ENCODE measurements around the gene SESTD1.

DNA sequence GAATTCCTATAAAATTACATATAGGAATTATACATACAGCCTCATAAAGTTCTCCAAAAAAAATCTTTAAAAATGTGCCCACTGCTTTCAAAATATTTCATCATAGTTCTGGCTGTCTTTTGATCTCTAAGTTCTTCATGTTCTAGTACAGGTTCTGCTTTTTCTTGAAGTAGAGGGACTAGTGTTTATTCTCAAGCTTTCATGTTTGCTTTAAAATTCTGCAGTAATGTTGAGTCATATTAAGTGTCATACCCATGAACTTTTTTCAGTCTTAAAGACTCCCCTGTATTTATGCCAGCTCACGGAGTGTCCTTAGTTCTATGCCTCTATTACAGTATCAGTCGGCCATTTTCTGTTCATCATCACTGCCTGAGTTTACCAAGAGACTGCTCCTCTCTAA, 159.9 kb downstream of the SESTD1 start:
- no peak for TF ChIP-seq POLR2AphosphoS5 (IDR thresholded peaks at IDR 0.05; ENCODE audit: low read depth)
- TF ChIP-seq, protein P1, sequence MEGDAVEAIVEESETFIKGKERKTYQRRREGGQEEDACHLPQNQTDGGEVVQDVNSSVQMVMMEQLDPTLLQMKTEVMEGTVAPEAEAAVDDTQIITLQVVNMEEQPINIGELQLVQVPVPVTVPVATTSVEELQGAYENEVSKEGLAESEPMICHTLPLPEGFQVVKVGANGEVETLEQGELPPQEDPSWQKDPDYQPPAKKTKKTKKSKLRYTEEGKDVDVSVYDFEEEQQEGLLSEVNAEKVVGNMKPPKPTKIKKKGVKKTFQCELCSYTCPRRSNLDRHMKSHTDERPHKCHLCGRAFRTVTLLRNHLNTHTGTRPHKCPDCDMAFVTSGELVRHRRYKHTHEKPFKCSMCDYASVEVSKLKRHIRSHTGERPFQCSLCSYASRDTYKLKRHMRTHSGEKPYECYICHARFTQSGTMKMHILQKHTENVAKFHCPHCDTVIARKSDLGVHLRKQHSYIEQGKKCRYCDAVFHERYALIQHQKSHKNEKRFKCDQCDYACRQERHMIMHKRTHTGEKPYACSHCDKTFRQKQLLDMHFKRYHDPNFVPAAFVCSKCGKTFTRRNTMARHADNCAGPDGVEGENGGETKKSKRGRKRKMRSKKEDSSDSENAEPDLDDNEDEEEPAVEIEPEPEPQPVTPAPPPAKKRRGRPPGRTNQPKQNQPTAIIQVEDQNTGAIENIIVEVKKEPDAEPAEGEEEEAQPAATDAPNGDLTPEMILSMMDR (IDR thresholded peaks at IDR 0.05; ENCODE audit: insufficient read depth, low read length): no peak
- TF ChIP-seq, protein P2, sequence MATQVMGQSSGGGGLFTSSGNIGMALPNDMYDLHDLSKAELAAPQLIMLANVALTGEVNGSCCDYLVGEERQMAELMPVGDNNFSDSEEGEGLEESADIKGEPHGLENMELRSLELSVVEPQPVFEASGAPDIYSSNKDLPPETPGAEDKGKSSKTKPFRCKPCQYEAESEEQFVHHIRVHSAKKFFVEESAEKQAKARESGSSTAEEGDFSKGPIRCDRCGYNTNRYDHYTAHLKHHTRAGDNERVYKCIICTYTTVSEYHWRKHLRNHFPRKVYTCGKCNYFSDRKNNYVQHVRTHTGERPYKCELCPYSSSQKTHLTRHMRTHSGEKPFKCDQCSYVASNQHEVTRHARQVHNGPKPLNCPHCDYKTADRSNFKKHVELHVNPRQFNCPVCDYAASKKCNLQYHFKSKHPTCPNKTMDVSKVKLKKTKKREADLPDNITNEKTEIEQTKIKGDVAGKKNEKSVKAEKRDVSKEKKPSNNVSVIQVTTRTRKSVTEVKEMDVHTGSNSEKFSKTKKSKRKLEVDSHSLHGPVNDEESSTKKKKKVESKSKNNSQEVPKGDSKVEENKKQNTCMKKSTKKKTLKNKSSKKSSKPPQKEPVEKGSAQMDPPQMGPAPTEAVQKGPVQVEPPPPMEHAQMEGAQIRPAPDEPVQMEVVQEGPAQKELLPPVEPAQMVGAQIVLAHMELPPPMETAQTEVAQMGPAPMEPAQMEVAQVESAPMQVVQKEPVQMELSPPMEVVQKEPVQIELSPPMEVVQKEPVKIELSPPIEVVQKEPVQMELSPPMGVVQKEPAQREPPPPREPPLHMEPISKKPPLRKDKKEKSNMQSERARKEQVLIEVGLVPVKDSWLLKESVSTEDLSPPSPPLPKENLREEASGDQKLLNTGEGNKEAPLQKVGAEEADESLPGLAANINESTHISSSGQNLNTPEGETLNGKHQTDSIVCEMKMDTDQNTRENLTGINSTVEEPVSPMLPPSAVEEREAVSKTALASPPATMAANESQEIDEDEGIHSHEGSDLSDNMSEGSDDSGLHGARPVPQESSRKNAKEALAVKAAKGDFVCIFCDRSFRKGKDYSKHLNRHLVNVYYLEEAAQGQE (IDR thresholded peaks at IDR 0.05; ENCODE audit: insufficient replicate concordance, low read depth): no peak
- no peak for TF ChIP-seq GABPA (IDR thresholded peaks at IDR 0.05; ENCODE audit: low read depth)
- no peak for TF ChIP-seq SPI1 (IDR thresholded peaks at IDR 0.05; ENCODE audit: borderline replicate concordance, low read depth)

All from HL-60 (cell line).